ENCODE results near the gene EPB41L5. TPM values are rescaled to one million over a fixed set of nuclear protein-coding genes. Genes with fewer than 3 reads are reported as not detected.

EPB41L5 gene
- total and polyA plus RNA-seq, 3 donors from 2014 or later, result 56.8 to 73.6 (median 62.7) TPM

DNA sequence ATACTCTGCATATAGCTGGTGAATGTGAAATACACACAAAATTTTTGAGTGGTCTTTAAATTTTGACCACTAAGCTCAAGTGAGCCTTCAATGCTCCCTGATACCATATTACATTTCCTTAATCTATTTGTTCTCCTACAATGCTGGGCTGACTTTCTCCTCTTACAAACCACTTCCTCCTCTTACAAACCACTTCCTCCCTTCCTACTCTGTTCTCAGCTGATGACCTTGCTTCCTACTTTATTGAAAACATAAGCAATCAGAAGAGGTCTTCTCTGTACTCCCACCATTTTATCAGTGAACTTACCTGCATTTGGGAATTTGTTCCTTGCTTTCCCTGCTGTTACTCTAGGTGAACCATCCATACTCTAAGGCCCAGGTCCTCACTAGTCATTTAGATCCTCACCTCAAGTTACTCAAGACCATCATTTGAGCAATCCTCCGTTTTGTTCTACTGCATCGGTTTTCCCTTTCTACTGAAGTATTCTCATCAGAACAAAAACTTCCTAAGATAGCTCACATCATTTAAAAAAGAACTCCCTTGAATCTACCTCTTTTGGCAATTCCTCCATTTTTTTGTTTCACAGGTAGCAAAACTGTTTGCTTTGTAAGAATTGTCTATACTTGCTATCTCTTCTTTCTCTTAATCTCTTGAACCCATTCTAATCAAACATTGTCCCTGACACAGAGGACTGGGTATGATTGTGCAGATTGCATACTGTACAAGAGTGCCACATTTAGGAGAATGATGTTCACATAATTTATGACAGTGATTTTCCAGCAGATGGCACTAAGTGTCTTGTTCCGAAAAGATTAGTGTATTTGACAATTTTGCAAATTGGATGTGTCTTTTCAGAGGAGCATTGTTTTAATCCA is 96.5 kb downstream of the EPB41L5 start:
- H3K27me3 ChIP-seq, result no peaks in the 10 kb centered on the region
- WGBS, 2 donors, result 66 to 84% methylated on average over 3 of the region's 3 CpGs
- intact Hi-C loops (cut with DNase I; ENCODE audit: low total_unique reads), result no loop called here

DNA sequence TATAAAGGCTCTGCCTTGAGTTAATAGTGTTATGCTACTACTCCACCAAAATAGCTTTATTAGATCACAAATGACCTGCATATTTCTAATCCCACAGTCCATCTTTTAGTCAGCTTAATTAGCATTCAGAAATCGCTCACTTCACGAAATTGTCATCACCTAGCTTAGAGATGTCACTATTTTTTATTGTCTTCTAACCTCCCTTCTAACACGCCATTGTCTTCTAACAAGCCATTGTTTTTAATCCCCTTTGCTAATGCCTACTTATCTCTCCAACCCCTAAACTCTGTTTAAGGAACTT is 97.1 kb downstream of the EPB41L5 start:
- H3K36me3 ChIP-seq (ENCODE audit: low read depth, missing control alignments), result no peaks in the 10 kb centered on the region
- no peak for TF ChIP-seq POLR2A (IDR thresholded peaks at IDR 0.05)
- TF ChIP-seq, protein P1, sequence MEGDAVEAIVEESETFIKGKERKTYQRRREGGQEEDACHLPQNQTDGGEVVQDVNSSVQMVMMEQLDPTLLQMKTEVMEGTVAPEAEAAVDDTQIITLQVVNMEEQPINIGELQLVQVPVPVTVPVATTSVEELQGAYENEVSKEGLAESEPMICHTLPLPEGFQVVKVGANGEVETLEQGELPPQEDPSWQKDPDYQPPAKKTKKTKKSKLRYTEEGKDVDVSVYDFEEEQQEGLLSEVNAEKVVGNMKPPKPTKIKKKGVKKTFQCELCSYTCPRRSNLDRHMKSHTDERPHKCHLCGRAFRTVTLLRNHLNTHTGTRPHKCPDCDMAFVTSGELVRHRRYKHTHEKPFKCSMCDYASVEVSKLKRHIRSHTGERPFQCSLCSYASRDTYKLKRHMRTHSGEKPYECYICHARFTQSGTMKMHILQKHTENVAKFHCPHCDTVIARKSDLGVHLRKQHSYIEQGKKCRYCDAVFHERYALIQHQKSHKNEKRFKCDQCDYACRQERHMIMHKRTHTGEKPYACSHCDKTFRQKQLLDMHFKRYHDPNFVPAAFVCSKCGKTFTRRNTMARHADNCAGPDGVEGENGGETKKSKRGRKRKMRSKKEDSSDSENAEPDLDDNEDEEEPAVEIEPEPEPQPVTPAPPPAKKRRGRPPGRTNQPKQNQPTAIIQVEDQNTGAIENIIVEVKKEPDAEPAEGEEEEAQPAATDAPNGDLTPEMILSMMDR (IDR thresholded peaks at IDR 0.05), result no peak
- WGBS, 2 donors, result 91 to 96% methylated on average over 3 of the region's 3 CpGs
- H3K27ac ChIP-seq, result no peak overlapping the region
- no peak for DNase-seq
- no peak overlapping the region for H3K4me3 ChIP-seq
- intact Hi-C loops (cut with DNase I; ENCODE audit: low total_unique reads), result no loop called here
- no peaks in the 10 kb centered on the region for H3K27me3 ChIP-seq
- no peaks in the 10 kb centered on the region for H3K9me3 ChIP-seq
- H3K4me1 ChIP-seq, result no peaks in the 10 kb centered on the region

More for the DNA sequence above, 96.5 kb downstream of the EPB41L5 start:
- no peak for TF ChIP-seq POLR2A (IDR thresholded peaks at IDR 0.05)
- TF ChIP-seq, protein P1 (IDR thresholded peaks at IDR 0.05), result peak in 1 of 3 experiments; percentile 25
- no peaks in the 10 kb centered on the region for H3K9me3 ChIP-seq
- H3K4me3 ChIP-seq, result no peak overlapping the region
- H3K36me3 ChIP-seq (ENCODE audit: low read depth, missing control alignments), result no peaks in the 10 kb centered on the region
- no peak overlapping the region for H3K27ac ChIP-seq
- no peaks in the 10 kb centered on the region for H3K4me1 ChIP-seq
- no peak for DNase-seq

DNA sequence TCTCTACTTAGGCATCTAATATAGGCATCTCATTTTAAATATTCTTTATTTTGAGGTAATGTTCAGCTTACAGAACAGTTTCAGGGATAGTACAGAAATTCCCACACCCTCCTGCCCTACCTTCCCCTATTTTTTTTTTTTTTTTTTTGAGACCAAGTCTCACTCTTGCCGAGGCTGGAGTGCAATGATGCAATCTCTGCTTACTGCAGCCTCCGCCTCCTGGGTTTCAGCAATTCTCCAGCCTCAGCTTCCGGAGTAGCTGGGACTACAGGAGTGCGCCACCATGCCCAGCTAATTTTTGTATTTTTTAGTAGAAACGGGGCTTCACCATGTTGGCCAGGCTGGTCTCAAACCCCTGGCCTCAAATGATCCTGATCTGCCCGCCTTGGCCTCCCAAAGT is 97.6 kb downstream of the EPB41L5 start:
- Histone ChIP-seq H3K36me3 (ENCODE audit: low read depth, missing control alignments) (no peaks in the 10 kb centered on the region), H3K27ac (no peak overlapping the region), H3K9me3 (no peaks in the 10 kb centered on the region), H3K4me1 (no peaks in the 10 kb centered on the region), H3K4me3 (no peak overlapping the region), H3K27me3 (no peaks in the 10 kb centered on the region)
- intact Hi-C loops (cut with DNase I; ENCODE audit: low total_unique reads), result no loop called here
- DNase-seq, result no peak
- WGBS, 2 donors, result 93 to 97% methylated on average over 5 to 6 of the region's 6 CpGs
- no peak for TF ChIP-seq POLR2A (IDR thresholded peaks at IDR 0.05)
- TF ChIP-seq, protein P1 (IDR thresholded peaks at IDR 0.05), result no peak

- H3K4me3 ChIP-seq, result no peak overlapping the region
- H3K27me3 ChIP-seq, result no peaks in the 10 kb centered on the region
- no peak overlapping the region for H3K27ac ChIP-seq
- TF ChIP-seq, protein P1 (IDR thresholded peaks at IDR 0.05), result no peak
- TF ChIP-seq POLR2A (IDR thresholded peaks at IDR 0.05), result no peak
- no peaks in the 10 kb centered on the region for H3K9me3 ChIP-seq
- WGBS, 2 donors, result 88 to 95% methylated on average over 5 of the region's 5 CpGs
- intact Hi-C loops (cut with DNase I; ENCODE audit: low total_unique reads), result no loop called here
- no peaks in the 10 kb centered on the region for H3K4me1 ChIP-seq
- no peaks in the 10 kb centered on the region for H3K36me3 ChIP-seq (ENCODE audit: low read depth, missing control alignments)
- no peak for DNase-seq
These were observed 98.3 kb downstream of the EPB41L5 start for GRCh38 chr2:120111193-120111592.

- intact Hi-C loops (cut with DNase I; ENCODE audit: low total_unique reads), result no loop called here
- Histone ChIP-seq H3K36me3 (ENCODE audit: low read depth, missing control alignments) (no peaks in the 10 kb centered on the region), H3K4me1 (no peaks in the 10 kb centered on the region), H3K27me3 (no peaks in the 10 kb centered on the region), H3K9me3 (no peaks in the 10 kb centered on the region), H3K27ac (no peak overlapping the region), H3K4me3 (no peak overlapping the region)
- DNase-seq, result no peak
- TF ChIP-seq, protein P1 (IDR thresholded peaks at IDR 0.05), result no peak
- TF ChIP-seq POLR2A (IDR thresholded peaks at IDR 0.05), result no peak
- WGBS, 2 donors, result 80 to 96% methylated on average over 3 of the region's 3 CpGs
These were observed 105.1 kb downstream of the EPB41L5 start for GRCh38 chr2:120118018-120118417.

All from testis (tissue), 3 donors.